GM19395 (cell line): ENCODE measurements around the gene KCNQ1.

ENCODE experiments used
- ATAC-seq: cut with Tn5 transposase; IDR thresholded peaks from one replicate; pipeline ENCODE4 v1.9.1; 2021; ENCODE audit warnings: mild to moderate bottlenecking, moderate library complexity; ENCODE audit not compliant: unreplicated experiment

KCNQ1 gene

DNA sequence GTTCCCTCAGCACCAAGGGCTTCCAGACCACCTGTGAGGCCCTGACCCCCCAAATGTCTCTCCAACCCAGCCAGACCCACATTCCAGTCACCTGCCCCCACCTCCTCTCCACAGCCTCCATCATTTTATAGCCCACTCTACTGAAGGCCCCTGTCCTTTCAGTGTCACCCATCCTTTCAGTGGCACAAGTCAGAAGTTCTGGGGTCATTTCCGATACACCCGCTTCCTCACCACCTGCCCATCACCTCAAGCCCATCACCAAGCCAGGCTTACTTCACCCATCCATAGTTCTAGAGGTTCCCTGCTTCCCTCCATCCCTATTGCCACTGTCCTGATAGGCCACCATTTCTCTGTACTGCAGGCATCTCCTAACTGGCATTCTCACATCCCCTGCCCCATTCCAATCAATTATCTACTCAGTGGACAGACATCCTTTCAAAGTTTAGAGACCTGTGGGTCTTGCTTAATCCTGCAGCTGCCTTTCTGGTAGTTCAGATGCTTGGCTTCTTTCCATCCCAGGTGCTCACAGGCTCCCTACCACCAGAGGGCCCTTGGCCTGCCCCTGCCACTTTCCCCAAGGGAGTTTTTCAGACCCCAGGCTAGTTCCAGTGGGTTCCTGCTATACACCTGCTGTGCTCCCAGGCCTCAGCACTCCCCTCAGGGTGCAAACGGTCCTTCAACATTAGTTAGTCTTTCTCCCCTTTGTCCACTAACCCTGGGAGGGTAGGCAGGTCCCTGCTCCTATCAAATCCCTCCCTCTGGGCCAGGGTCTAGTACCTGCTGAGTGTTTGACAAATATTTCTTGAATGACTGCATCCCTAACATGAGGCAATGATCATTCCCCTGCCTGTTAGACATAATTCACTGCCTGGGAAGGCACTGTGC is 247.4 kb downstream of the KCNQ1 start:
- ATAC-seq = no peak

DNA sequence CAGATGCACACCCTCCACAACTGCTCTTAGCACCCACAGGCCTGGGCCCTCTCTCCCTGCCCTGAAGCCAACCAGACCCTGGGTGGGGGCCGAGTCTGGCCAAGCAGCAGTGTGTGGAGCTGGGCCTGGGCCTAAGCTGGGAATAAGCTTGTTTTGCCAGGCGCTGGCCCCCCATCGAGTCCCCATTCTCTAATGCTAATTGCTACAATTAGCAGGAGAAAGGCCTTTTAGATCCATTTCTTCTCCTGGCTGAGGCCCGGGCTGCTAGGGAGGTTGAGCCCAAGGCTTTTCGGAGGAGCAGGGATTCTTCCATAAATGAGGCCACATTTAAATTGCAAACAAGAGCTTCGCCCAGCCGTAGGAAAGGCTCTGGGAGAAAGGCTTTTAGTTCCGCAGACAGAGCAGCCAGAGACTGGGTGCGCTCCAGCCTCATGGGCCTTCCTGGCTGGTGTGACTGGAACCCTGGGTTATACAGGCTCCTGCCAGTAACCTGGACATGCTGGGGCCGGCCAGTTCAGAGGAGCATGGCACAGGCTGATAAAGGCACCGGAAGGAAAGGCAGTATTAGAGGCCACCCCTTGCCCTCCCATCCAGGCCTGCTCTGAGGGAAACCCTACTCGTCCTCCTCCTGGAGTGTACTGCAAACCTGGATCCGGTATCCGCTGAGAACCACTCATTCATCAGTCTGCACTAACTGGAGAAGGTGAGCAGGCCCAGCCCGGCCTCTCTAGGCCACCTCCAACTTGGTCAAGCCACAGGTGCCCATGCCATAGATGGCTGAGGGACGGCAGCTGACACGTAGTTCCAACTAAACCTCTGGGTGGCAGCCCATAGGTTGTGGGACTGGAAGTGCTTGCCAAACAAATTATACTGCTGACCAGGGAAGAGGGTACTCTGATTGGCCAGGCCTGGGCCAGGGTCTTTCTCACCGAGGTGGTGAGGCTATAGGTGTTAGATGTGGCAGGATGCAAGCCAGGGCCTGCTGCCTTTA is 248.8 kb downstream of the KCNQ1 start:
- no peak for ATAC-seq

DNA sequence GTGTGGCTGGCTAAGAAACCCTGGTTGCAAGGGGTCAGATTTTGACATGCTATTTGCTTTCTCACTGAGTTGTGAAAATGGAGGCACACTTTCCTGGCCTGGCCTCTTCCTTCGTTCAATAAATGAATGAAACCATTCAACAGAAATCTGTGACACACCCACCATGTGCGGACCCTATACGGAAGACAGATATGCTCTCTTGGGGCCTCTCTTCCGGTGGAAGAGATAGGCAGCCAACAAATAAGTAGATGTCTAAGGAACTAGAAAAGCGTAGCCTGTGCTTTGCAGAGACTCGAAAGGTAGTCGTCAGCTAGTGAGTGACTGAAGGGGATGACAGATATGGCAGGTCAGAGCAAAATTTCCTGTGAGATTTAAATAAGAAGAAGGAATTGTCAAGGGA is 249.7 kb downstream of the KCNQ1 start:
- no peak for ATAC-seq

DNA sequence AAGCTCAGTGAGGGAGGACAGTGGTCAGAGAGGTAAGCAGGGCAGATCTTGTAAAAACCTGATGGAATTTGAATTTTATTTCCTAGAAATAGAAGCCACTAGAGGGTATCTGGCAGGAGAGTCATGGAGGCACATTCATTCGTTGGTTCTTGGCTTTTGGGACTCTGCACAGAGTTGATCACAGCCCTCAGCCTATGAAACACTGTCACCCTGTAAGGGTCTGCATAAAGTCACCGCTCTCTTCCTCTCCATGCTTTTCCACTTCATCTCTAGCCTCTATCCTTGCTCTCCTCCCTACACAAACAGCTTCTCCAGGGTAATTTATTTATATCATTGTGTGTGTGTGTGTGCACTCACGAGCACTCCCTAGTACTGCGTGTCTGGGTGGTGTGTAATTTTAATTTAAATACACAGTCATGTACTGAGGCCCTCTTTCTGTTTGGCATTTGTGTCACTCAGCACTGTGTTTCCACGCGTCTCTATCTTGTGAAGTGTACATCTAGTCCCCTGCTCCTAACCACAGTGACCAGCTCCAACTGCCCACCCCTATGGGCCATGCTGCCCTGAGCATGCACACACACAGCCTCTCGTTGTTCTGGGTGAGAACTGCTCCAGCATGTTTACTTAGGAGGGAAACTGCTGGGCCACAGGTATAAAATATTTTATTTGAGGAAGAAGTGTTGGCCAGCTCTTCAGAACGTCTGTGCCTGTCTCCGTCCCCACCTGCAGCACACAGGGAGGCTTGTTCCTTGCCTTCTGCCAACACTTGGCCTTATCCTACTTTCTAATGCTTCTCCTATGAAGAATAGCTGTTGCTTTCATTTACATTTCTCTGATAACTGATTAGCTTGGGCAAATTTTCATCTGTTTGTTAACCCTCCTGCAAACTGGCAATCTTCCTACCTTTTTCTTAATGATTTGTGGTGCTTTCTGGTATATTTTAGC is 250.5 kb downstream of the KCNQ1 start:
- no peak for ATAC-seq

DNA sequence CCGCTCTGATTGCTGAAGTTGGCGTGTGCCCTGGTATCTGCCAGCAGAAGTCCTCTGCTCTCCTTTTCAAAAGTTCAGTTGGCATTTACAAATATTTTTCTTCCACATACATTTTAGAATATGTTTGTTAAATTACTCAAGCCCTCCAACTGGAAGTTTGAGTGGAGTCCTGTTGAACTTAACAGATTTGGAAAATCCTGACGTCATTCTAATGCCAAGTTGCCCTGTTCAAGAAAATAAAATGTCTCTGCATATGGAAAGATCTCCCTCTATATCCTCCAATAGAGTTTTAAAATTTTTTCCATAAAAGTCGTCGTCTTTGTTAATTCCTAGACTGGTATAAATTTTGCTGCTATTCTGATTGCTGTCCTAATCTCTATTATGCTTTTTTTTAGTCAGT is 251.6 kb downstream of the KCNQ1 start:
- ATAC-seq = no peak

DNA sequence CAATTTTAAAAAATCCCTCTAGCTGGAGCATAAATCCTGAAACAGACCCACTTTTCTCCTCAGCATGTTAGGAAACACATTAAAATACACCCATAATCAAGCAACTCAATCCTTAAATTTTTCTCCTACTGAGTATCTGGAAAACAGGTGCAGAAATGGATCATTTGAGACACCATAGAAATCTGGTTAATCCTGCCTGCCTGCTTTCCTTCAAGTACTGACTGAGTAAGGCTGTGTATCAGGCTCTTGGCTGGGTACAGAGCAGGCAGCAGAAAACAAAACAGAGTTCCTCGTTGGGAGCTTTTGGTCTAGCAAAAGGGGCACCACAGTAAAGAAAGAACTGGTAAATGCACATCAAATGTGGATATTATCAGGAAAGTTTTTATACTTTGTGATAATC is 253.1 kb downstream of the KCNQ1 start:
- no peak for ATAC-seq

DNA sequence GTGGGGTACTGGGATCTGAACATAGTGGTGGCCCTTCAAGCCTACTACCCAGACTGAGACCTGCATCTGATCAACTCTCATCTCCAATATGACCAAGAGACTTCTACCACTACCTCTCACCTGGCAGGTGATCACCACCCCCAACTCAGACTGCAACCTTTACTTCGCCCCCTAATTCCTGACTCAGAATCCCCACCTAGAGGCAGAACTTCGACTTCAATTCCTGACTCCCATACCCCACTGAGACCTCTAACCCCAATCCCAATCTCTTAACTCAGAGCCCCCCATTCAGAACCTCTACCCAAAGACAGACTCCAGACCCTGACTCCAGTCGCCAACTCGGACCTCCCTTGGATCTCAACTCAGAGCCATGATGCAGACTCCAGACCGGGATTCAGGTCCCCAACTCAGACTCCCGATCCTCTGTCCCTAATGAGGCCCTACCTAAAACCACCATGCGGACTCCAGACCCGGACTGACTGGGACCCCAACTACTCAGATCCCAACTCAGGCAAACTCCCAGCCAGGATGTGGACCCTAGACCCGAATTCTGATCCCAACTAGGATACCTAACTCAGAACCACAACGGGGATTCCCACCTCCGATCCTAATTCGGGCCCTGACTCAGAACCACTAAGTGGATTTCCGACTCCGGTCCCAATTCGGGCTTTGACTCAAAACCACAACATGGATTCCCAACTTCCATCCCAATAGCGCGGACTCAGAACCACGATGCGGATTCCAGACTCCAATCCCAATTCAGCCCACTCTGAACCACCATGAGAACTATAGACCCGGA is 253.8 kb downstream of the KCNQ1 start:
- no peak for ATAC-seq

DNA sequence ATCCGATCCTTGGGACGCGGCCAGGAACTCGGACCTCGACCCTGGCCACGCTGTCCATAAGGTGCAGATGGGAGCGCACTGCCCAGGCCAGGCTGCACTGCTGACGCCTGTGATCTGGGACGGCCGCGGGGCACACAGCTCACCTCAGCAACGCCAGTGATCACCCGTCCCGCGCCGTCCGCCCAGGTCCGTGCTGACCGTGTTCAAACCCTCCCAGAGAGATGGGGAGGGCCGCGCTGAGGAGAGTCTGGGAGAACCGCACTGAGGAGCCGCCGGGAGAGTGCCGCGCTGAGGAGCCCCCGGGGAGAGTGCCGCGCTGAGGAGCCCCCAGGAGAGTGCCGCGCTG is 254.3 kb downstream of the KCNQ1 start:
- peak; percentile 9 for ATAC-seq

DNA sequence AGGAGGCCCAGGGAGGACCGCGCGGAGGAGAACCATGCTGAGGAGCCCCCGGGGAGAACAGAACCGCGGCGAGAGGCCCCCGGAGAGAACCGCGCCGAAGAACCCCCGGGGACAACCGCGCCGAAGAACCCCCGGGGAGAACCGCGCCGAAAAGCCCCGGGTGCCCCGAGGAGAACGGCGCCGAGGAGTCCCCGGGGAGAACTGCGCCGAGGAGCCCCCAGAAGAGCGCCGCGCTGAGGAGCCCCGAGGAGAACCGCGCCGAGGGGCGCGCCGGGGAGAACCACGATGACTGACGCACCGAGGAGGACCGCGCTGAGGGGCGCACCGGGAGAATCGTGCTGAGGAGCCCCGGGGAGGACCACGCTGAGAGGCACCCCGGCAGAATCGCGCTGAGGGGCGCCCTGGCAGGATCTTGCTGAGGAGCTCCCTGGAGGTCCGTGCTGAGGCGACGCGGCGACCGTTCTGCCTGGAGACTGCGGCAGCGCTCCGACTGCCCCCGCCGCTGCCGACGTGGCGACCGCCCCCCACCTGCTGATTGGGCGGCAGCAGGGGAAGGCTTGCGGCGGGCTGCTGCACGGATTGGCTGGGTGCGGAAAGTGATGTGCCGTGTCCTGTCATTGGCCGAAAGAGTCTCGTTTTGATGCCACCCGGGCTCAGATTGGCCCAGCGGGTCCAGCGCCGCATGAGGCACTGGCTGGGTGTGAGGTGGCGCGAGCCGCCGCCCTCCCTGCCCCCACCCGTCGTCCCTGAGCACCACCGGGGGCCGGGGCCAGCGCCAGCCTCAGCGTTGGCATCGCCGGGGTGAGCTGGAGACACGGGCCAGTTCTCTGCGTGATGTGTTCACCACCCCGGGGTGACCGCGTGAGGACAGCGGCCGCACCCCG is 255.0 kb downstream of the KCNQ1 start, which contains the start of gene KCNQ1OT1:
Gene KCNQ1OT1, minus strand, starts transcription at position 464 of the 884 bp plus-strand sequence.
- peak; percentile 86 for ATAC-seq

DNA sequence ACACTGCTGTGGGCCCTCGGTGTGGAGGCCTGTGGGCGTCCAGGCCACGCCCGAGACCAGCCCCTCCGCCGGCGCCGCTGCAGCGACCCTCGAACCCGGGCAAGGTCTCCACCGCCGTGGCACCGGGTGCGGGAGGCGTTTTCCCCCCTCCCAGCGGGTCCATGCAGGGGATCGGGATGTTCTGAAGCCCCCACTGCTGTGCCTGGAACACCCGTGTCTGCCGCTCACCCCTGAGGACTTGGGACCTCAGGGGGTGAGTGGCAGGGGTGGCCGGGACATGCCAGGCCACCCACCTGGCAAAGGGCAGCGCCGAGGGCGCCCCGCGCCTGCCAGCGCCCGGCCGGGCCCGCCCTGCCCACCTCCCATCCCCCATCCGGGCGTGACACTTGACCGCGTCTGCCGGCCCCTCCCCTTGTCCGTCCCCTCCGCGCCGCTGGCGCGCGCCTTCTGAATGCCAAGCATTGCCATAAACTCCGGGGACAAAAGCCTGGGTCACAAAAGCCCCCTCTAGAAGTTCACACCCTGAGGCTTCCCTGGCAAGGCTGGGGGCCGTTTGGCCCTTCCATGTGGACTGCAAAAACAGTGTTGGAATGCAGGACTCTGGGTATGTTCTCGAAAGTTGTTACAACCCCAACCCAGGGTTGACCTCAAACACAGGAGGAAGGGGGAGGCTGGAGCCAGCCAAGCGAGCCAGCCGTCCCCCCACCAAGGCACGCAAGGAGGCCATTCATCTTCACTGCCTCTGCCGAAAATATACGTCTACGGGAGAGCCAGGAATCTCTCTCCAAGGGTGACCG is 255.8 kb downstream of the KCNQ1 start:
- peak; percentile 50 for ATAC-seq

DNA sequence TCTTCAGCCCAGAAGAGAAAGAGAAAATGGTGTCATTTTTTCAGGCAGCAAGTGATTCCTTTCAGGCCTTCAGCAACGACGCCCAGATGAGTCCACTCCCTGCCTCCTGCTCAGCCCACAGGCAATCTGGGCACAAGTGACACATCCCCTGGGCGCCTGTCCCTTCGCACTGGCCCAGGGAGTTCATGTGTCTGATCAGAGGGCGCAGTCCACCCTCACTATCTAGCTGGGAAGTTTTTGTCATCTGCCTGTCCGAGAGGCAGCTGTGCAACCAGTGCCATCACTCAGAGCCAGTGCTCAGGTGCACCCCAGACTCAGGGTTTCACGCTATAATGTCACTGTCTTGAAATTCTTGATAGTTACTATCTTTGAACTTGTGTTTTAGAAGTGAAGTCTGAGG is 256.4 kb downstream of the KCNQ1 start:
- ATAC-seq = no peak

DNA sequence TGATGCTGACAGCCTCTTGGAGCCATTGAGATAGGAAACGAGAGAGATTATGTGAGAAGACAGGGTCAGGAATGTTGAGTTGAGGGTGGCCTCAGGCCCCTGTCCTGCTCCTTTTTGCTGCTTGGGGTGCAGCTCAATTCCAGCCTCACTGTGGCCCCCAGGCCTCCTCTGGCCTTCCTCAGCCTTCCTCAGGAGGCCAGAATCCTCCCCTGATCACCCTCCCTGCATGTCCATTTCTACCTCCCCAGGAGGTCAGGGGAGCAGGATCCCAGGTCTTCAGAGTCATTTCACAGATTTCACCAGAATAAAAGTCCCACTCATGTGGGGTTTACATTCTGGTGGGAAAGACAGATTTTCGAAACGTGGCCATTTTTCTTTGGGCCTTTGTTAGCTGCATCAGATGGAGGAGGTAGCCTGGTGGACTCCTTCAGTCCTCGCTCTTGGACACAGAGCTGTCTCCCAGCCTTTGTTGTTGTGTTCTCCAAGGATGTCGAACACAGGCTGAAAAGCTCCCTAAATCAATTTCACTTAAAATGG is 257.2 kb downstream of the KCNQ1 start:
- no peak for ATAC-seq

DNA sequence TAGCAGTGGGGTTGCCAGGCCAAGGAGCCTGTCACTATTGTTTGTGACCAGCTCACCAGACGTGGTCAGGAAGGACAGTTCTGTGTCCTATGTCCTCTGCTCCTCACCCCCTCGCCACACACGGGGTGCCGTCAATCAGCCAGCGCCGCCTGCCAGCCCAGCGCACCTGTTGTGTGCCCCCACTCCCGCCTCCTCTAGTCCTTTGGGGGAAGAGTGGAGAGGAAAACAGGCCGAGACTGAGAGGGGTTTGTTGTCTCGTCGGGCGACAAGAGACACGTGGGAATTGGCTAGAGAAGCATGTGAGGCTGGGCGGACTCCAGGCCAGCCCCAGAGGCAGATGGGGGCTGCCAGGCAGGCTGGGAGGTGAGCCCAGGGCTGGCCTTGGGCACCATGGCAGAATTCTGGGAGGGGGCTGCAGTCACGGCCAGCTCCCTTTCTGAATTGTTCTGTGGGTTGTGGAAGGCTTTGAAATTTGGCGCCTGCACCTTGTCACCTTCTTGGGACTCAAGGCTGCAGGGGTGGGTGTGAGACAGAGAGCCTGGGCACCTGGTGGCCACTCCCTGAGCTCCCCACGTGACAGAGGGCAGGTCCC is 258.1 kb downstream of the KCNQ1 start:
- ATAC-seq = no peak

DNA sequence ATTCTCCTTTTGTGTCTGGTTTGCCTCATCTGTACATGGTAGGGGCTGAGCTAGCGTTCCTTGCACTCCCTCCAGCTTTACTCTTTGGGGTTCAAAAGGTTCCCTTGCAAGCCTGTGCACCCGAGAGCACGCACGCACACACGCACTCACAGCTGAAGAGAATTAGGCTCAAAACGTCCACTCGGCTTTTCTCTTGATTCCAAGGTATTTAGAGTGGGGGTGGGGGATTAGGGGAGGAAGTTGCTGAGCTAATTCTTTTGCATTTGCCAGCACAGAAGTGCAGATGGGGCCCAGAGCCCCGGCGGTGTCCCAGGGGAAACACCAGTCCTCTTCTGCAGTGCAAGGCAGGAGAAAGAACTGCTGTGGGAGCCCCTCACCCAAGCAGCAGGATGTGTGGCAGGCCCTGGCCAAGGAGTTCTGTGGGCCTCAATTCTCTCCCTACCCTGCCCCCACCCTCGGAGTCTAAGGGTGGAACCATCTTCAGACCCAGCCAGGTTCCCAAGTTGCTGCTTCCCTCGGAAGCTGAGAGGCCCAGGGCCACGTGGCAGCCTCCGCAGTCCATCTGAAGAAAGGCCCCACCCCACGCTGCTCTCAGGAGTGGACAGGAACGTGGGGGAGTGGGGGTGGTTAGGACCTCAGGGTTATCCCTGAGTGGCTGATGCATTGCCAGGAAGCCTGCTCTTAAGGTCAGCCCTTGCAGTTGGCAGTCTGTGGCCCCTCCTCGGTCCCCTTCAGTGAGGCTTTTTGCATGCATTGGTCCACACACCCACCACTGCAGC is 258.7 kb downstream of the KCNQ1 start:
- no peak for ATAC-seq

DNA sequence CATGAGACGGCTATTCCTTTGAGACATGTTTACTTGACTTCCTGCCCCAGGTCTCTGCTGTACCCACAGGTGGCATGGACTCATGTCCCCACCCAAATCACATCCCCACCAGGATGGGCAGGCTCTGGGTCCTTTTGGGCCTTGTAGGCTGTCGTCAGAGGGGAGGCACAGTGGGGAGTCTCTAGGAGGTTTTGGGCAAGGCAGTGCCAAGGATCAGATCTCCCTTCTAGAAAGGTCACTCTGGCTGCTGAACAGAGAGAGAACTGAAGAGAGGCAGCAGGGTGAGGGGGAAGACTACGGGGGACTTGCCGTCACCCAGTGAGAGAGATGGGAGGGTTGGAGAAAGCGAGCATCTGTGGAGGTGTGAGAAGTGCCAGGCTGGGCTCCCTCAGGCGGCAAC is 259.5 kb downstream of the KCNQ1 start:
- no peak for ATAC-seq

DNA sequence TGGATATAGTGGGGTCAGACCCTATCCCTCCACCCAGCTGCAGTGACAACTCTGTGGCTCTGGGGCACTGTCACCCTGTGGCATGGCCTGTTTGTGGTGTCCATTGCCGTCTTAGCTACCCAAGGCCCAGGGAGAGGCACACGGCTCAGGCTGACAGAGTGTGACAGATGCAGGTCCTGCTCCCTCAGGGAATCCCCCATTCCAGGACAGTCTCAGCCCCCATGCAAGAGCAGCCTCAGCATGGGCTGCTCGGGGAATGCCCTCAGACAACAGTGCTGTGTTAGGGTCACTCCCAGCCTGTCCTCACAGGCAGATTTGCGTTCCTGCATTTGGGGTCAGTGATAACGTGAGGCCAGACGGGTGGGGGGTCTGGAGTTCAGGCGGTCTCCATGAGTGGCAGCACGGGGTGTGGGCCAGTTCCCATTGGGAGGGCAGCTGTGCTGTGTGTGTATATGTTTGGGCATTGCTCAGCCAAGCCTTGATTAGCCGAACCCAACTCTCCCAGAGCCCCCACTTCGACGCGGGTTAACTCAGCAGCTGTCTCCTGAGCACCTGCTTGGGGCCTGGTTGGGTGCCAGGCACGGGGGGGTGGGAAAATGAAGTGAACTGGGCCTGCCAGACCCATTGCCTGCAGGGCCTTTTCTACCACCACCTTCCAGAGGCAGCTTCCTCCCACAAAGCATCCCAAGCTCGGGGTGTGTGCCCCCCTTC is 260.2 kb downstream of the KCNQ1 start:
- no peak for ATAC-seq
